ENCODE data around the gene ADAMTSL1. TPM values are rescaled to one million over a fixed set of nuclear protein-coding genes. Genes with fewer than 3 reads are reported as not detected.

Gene ADAMTSL1
- total RNA-seq, 1 experiment from 2014 or later, result not detected

DNA sequence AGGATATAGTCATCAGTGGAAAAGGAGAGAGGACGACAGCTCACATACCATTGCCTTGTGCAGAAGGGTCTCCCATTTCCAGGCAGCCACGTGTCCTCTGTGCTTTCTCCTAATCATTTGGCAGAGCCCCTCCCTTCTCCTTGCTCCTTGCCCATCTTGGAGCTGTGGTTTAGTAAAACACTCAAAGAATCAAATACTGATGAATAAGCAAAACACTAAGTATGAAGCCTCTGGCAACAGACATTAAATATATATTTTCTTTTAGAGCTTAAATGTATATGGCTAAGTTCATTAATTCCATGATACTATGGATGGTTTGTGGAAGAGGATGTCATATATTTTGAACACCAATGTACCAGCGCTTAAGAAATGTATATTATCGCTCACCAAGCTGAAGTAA is 280.6 kb downstream of the ADAMTSL1 start:
- Histone ChIP-seq H3K27me3 (ENCODE audit: insufficient read depth, low read length) (no peaks in the 10 kb centered on the region), H4K20me1 (ENCODE audit: insufficient read depth) (no peaks in the 10 kb centered on the region), H3K9me2 (ENCODE audit: insufficient read depth) (no peaks in the 10 kb centered on the region), H3K27ac (ENCODE audit: low read depth, low read length) (no peak overlapping the region), H3K79me2 (ENCODE audit: insufficient read depth, low read length) (no peaks in the 10 kb centered on the region), H3K9ac (ENCODE audit: low read length) (no peak overlapping the region), H3K4me2 (ENCODE audit: low read length) (no peak overlapping the region), H3K4me3 (replicated peaks in 1 of 2; ENCODE audit: low read depth in 1 of 2, low read length in 2 of 2) (no peak overlapping the region), H3K4me1 (ENCODE audit: control insufficient read depth in 1 of 2, insufficient read depth in 2 of 2, low read length in 2 of 2) (no peaks in the 10 kb centered on the region), H2AFZ (ENCODE audit: low read depth, low read length, poor library complexity, severe bottlenecking) (no peak overlapping the region), H3K9me3 (ENCODE audit: control insufficient read depth in 1 of 2, insufficient read depth in 1 of 2, low read depth in 1 of 2, low read length in 2 of 2) (no peaks in the 10 kb centered on the region), H3K36me3 (ENCODE audit: control insufficient read depth in 1 of 2, insufficient read depth in 2 of 2, low read length in 2 of 2) (no peaks in the 10 kb centered on the region)
- no peak for ATAC-seq
- DNase-seq (ENCODE audit: low read depth, low spot score), result no peak
- ChIA-PET POLR2A (no interaction called here), RAD21 (ENCODE audit: low non-redundant PET in 1 of 2, low total read pairs in 2 of 2, uncharacterized antibody in 2 of 2, unreplicated experiment in 2 of 2) (no interaction called here), CTCF (no interaction called here)
- intact Hi-C loops (cut with micrococcal nuclease), result no loop called here
- BruUV-seq (replicated peaks), result no TSS peak
- no peak for TF ChIP-seq SIN3A (IDR thresholded peaks at IDR 0.05; ENCODE audit: low read depth)

DNA sequence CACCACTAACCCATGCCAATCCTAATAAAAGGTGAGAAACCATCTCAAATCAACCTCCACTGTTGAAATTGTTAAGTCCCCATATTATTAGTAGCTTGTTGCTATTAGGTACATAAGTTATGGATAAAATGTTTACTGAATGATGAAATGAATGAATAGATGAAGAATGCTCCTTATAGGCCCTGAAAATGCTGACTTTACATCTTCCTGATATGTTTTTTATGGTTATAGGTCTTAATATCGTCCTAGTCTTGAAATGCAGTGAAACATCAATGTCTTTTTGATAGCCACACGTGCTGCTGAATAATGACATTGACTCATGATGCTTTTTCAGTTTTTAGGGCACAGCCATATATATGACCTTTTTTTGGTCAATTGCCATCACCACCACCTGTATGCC is 281.3 kb downstream of the ADAMTSL1 start:
- no TSS peak for BruUV-seq (replicated peaks)
- DNase-seq (ENCODE audit: low read depth, low spot score) (no peak), ATAC-seq (no peak)
- Histone ChIP-seq H3K27ac (ENCODE audit: low read depth, low read length) (no peak overlapping the region), H3K9me2 (ENCODE audit: insufficient read depth) (no peaks in the 10 kb centered on the region), H3K79me2 (ENCODE audit: insufficient read depth, low read length) (no peaks in the 10 kb centered on the region), H3K4me3 (replicated peaks in 1 of 2; ENCODE audit: low read depth in 1 of 2, low read length in 2 of 2) (no peak overlapping the region), H3K27me3 (ENCODE audit: insufficient read depth, low read length) (no peaks in the 10 kb centered on the region), H3K9me3 (ENCODE audit: control insufficient read depth in 1 of 2, insufficient read depth in 1 of 2, low read depth in 1 of 2, low read length in 2 of 2) (no peaks in the 10 kb centered on the region), H3K4me2 (ENCODE audit: low read length) (no peak overlapping the region), H3K4me1 (ENCODE audit: control insufficient read depth in 1 of 2, insufficient read depth in 2 of 2, low read length in 2 of 2) (no peaks in the 10 kb centered on the region), H3K9ac (ENCODE audit: low read length) (no peak overlapping the region), H3K36me3 (ENCODE audit: control insufficient read depth in 1 of 2, insufficient read depth in 2 of 2, low read length in 2 of 2) (no peaks in the 10 kb centered on the region), H2AFZ (ENCODE audit: low read depth, low read length, poor library complexity, severe bottlenecking) (no peak overlapping the region), H4K20me1 (ENCODE audit: insufficient read depth) (no peaks in the 10 kb centered on the region)
- ChIA-PET POLR2A (no interaction called here), CTCF (no interaction called here), RAD21 (ENCODE audit: low non-redundant PET in 1 of 2, low total read pairs in 2 of 2, uncharacterized antibody in 2 of 2, unreplicated experiment in 2 of 2) (no interaction called here)
- intact Hi-C loops (cut with micrococcal nuclease), result no loop called here
- TF ChIP-seq FOSL1 (IDR thresholded peaks at IDR 0.05; ENCODE audit: low read depth), result no peak
- TF ChIP-seq ELF1 (IDR thresholded peaks at IDR 0.05; ENCODE audit: borderline replicate concordance, low read depth), result no peak

GRCh38 chr9:18756712-18757125 is 282.8 kb downstream of the ADAMTSL1 start:
- no TSS peak for BruUV-seq (replicated peaks)
- ATAC-seq, result no peak
- TF ChIP-seq ZFX (IDR thresholded peaks at IDR 0.05) (no peak), SIN3A (IDR thresholded peaks at IDR 0.05; ENCODE audit: low read depth) (no peak), ZBTB33 (IDR thresholded peaks at IDR 0.05; ENCODE audit: extremely low read depth, insufficient replicate concordance, low read length) (no peak), ELF1 (IDR thresholded peaks at IDR 0.05; ENCODE audit: borderline replicate concordance, low read depth) (no peak), EZH2phosphoT487 (IDR thresholded peaks at IDR 0.05; ENCODE audit: borderline replicate concordance) (no peak), RAD21 (IDR thresholded peaks at IDR 0.05; ENCODE audit: low read depth) (no peak), ZNF274 (IDR thresholded peaks at IDR 0.05; ENCODE audit: low read depth, low read length) (no peak), SRF (IDR thresholded peaks at IDR 0.05; ENCODE audit: low read depth) (no peak), YY1 (IDR thresholded peaks at IDR 0.05; ENCODE audit: extremely low read depth, insufficient replicate concordance, low read depth, low read length) (no peak), FOSL1 (IDR thresholded peaks at IDR 0.05; ENCODE audit: low read depth) (no peak), POLR2A (IDR thresholded peaks at IDR 0.05; ENCODE audit: borderline replicate concordance, extremely low read depth, insufficient read depth, insufficient read length) (no peak), ATF3 (IDR thresholded peaks at IDR 0.05) (no peak), TCF7L2 (IDR thresholded peaks at IDR 0.05; ENCODE audit: borderline replicate concordance, extremely low read depth, insufficient read depth, insufficient read length) (no peak)

More at GRCh38 chr9:18756712-18757125, 282.8 kb downstream of the ADAMTSL1 start:
- no peaks in the 10 kb centered on the region for H3K9me3 ChIP-seq (ENCODE audit: control insufficient read depth in 1 of 2, insufficient read depth in 1 of 2, low read depth in 1 of 2, low read length in 2 of 2)
- RAD21 ChIA-PET (ENCODE audit: low non-redundant PET in 1 of 2, low total read pairs in 2 of 2, uncharacterized antibody in 2 of 2, unreplicated experiment in 2 of 2), result no interaction called here
- POLR2A ChIA-PET, result no interaction called here
- no peaks in the 10 kb centered on the region for H4K20me1 ChIP-seq (ENCODE audit: insufficient read depth)
- no peaks in the 10 kb centered on the region for H3K4me1 ChIP-seq (ENCODE audit: control insufficient read depth in 1 of 2, insufficient read depth in 2 of 2, low read length in 2 of 2)
- H3K9ac ChIP-seq (ENCODE audit: low read length), result no peak overlapping the region
- H3K27me3 ChIP-seq (ENCODE audit: insufficient read depth, low read length), result no peaks in the 10 kb centered on the region
- CTCF ChIA-PET, result no interaction called here
- no peak overlapping the region for H2AFZ ChIP-seq (ENCODE audit: low read depth, low read length, poor library complexity, severe bottlenecking)
- no peak overlapping the region for H3K27ac ChIP-seq (ENCODE audit: low read depth, low read length)
- no peak overlapping the region for H3K4me3 ChIP-seq (replicated peaks in 1 of 2; ENCODE audit: low read depth in 1 of 2, low read length in 2 of 2)
- H3K36me3 ChIP-seq (ENCODE audit: control insufficient read depth in 1 of 2, insufficient read depth in 2 of 2, low read length in 2 of 2), result no peaks in the 10 kb centered on the region
- no peaks in the 10 kb centered on the region for H3K79me2 ChIP-seq (ENCODE audit: insufficient read depth, low read length)
- no peak for DNase-seq (ENCODE audit: low read depth, low spot score)
- no peaks in the 10 kb centered on the region for H3K9me2 ChIP-seq (ENCODE audit: insufficient read depth)
- H3K4me2 ChIP-seq (ENCODE audit: low read length), result no peak overlapping the region
- intact Hi-C loops (cut with micrococcal nuclease), result no loop called here
